Spinal cord (tissue), 10 donors: ENCODE data around the gene VWA1. TPM values are rescaled to one million over a fixed set of nuclear protein-coding genes. Genes with fewer than 3 reads are reported as not detected.

Experiments
- DNase-seq, 6 donors: peaks; one replicate each; pipeline versions ENCODE4 v3.0.0 to v3.0.0-alpha.2; 2013 to 2015; ENCODE audit warnings: low spot score in 6 of 6, low read depth in 4 of 6
- H3K27ac ChIP-seq: one replicate; pipeline ENCODE4 v1.5.1; 2013; ENCODE audit warnings: low read depth, low read length, control low read depth
- H3K27me3 ChIP-seq: one replicate; pipeline ENCODE4 v1.6.1; 2013; ENCODE audit warnings: low read length; ENCODE audit not compliant: control insufficient read depth, insufficient read depth
- H3K36me3 ChIP-seq: one replicate; pipeline ENCODE4 v1.6.1; 2013; ENCODE audit warnings: low read length; ENCODE audit not compliant: control insufficient read depth, insufficient read depth
- H3K4me1 ChIP-seq: one replicate; pipeline ENCODE4 v1.6.1; 2013; ENCODE audit warnings: low read length; ENCODE audit not compliant: control insufficient read depth, insufficient read depth
- H3K4me3 ChIP-seq: one replicate; pipeline ENCODE4 v1.5.1; 2013; ENCODE audit warnings: low read depth, low read length, control low read depth
- H3K9me3 ChIP-seq: one replicate; pipeline ENCODE4 v1.6.1; 2013; ENCODE audit warnings: low read length; ENCODE audit not compliant: control insufficient read depth, insufficient read depth
- WGBS: methylation state at CpG from one replicate; pipeline ENCODE4 v1.1.5; 2013; ENCODE audit warnings: missing lambda C conversion rate; ENCODE audit not compliant: insufficient coverage; 5-methylcytosine and 5-hydroxymethylcytosine counted together
- polyA plus RNA-seq, 2 donors: library from polyadenylated mRNA; unstranded; fragments of 120-200 nt; gene quantifications; one replicate each; pipeline ENCODE4 v1.2.1, GENCODE V29; 2013; ENCODE audit not compliant: insufficient read length in 2 of 2
- total RNA-seq, 2 donors: library from RNA; depleted of rRNA in 1 of 2; stranded (reverse); fragments of 120-200 nt in 1 of 2; fragments of >200 nt in 1 of 2; gene quantifications; one replicate each; pipeline versions ENCODE4 v1.2.3 to v1.2.4, GENCODE V29; 2013 to 2014
- donor health status: healthy.

Gene VWA1
- total and polyA plus RNA-seq, 4 donors = 11.4 to 67.0 (median 43.8) TPM

DNA sequence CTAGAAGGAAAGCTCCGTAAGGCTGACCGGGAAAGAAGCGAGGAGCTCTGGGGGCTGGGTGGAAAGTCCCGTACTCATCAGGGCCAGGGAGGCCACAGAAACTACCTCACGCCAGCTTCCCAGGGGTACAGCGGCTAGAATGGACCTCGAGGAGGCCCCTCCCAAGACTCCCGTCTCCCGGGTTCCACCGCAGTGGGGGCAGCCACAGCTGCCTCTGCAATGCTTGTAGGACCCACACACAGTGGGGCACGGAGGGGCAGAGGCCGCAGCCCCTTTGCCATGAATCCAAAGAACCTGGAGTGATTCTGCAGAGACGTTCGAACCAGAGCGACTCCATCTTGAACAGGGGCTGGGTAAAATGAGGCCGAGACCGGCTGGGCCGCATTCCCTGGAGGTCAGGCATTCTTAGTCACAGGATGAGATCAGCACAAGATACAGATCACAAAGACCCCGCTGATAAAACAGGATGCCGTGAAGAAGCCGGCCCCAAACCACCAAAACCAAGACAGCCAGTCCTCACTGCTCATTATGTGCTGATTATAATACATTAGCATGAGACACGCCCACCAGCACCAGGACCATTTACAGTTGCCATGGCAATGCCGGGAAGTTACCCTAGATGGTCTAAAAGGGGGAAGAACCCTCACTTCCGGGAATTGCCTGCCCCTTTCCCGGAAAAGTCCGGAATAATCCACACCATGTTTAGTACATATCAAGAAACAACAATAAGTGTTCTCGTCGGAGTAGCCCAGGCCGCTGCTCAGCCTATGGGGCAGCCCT, 12.8 kb upstream of the VWA1 start:
- Histone ChIP-seq H3K4me3 (no peak overlapping the region), H3K36me3 (peaks cover 14% of the 10 kb centered on the region), H3K9me3 (no peaks in the 10 kb centered on the region), H3K27ac (no peak overlapping the region), H3K4me1 (peaks cover 49% of the 10 kb centered on the region), H3K27me3 (peaks cover 6% of the 10 kb centered on the region)
- DNase-seq = peak in 2 of 6 donors; percentile 45 to 57
- WGBS = 62% methylated on average over 24 of the region's 29 CpGs

DNA sequence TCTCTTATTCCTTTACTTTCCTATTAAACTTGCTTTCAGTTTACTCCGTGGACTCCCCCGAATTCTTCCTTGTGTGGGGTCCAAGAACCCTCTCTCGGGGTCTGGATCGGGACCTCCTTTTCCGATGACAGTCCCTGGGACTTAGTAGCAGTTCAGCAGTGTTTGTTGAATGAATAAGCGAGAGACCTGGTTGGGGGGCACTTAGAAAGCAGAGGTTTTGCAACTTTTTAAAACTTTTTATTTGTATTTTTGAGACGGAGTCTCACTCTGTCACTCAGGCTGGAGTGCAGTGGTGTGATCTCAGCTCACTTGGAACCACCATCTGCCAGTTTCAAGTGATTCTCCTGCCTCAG, 12.3 kb upstream of the VWA1 start:
- 91% methylated on average over 5 of the region's 7 CpGs for WGBS
- no peak for DNase-seq
- Histone ChIP-seq H3K4me1 (peaks cover 52% of the 10 kb centered on the region), H3K4me3 (no peak overlapping the region), H3K36me3 (peaks cover 14% of the 10 kb centered on the region), H3K9me3 (no peaks in the 10 kb centered on the region), H3K27me3 (peaks cover 6% of the 10 kb centered on the region), H3K27ac (no peak overlapping the region)

- H3K4me1 ChIP-seq = peaks cover 43% of the 10 kb centered on the region
- no peak for DNase-seq
- WGBS = 84% methylated on average over 14 of the region's 15 CpGs
- H3K36me3 ChIP-seq = peaks cover 10% of the 10 kb centered on the region
- no peaks in the 10 kb centered on the region for H3K9me3 ChIP-seq
- H3K4me3 ChIP-seq = no peak overlapping the region
- H3K27ac ChIP-seq = no peak overlapping the region
- peaks cover under 1% of the 10 kb centered on the region for H3K27me3 ChIP-seq
Observed at GRCh38 chr1:1424707-1425106, 10.8 kb upstream of the VWA1 start.

DNA sequence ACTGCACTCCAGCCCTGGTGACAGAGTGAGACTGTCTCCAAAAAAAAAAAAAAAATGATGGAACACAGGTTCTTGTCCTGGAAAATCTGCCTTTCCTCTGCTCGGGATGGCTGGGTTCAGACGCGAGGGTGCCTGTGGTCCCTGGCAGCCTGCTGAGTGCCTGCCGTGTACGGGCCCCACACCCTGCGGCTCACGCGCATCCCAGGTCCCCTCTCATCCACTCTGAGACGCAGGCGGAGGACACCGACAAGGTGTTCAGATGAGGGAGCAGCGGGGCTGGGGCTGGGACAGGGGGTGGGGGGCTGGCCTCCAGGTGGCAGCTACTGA, 10.1 kb upstream of the VWA1 start:
- Histone ChIP-seq H3K4me1 (peaks cover 49% of the 10 kb centered on the region), H3K9me3 (no peaks in the 10 kb centered on the region), H3K4me3 (no peak overlapping the region), H3K27ac (no peak overlapping the region), H3K27me3 (no peaks in the 10 kb centered on the region), H3K36me3 (peaks cover 10% of the 10 kb centered on the region)
- WGBS = 62% methylated on average over 4 of the region's 12 CpGs
- DNase-seq = no peak

DNA sequence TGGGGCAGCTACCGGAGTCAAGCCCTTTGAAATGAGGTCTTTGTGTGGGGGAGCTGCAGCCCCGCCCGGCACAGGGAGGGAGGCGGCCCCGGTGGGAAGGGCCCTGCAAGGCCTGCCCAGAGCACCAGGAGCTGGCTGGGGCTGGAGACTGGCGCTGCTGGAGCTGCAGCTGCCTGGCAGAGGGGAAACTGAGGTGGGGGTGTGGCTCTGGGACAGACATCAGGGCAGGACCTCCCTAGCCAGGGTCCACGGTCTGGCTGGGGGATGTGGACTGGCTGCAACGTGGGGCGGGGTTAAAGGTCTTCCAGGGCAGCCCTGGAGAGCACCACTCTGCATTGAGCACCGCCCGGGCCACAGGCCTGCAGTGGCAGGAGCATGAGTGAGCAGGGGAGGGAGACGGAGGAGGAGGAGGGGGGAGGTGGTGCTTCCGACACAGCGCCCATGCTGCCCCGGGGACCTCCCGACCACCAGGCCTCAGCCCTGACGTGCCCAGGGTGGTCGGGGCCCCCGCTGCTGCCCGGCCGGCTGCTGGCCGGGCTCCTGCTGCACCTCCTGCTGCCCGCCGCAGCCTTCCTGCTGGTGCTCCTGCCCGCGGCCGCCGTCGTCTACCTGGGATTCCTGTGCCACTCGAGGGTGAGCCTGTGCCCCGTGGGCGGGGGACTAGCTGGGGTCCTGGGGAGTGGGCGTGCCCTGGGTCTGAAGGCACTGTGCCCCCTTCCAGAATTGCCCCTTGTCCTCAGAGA, 9.6 kb upstream of the VWA1 start:
- H3K9me3 ChIP-seq = no peaks in the 10 kb centered on the region
- DNase-seq = no peak
- WGBS = 35% methylated on average over 24 of the region's 33 CpGs
- H3K27me3 ChIP-seq = no peaks in the 10 kb centered on the region
- peaks cover 49% of the 10 kb centered on the region for H3K4me1 ChIP-seq
- H3K4me3 ChIP-seq = no peak overlapping the region
- peaks cover 10% of the 10 kb centered on the region for H3K36me3 ChIP-seq
- H3K27ac ChIP-seq = peak overlapping the region; percentile 40

DNA sequence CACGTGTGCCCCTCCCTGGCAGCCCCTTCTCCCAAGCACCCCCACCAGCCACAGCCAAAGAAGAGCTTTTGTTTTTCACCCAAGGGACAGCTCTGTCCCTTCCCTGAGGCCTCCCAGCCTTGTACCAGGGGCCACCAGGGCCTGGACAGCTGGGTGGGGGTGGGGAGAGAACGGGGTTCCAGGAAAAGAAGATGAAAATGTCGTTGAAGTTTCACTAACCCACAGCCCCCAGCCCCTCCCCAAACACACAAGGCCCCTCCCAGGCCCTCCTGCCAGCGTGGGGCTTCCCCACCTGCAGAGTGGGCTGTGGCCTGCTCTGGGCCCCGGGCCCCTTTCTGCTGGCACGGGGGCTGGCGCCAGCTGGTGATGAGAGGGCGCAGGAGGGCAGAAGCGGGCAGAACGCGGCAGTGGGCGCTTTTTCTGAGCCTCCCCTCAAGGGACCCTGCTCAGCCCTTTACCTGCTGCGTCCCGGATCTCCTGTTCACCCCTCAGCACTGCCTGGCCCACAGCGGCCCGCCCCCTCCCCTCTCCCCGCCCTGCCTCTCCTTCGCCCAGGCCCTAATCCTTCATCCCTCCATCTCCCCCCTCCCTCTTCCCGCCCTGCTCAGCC, 8.9 kb upstream of the VWA1 start:
- peaks cover 10% of the 10 kb centered on the region for H3K36me3 ChIP-seq
- no peak overlapping the region for H3K4me3 ChIP-seq
- peaks cover 49% of the 10 kb centered on the region for H3K4me1 ChIP-seq
- no peaks in the 10 kb centered on the region for H3K9me3 ChIP-seq
- no peaks in the 10 kb centered on the region for H3K27me3 ChIP-seq
- 18% methylated on average over 16 of the region's 19 CpGs for WGBS
- no peak for DNase-seq
- peak overlapping the region; percentile 40 for H3K27ac ChIP-seq

GRCh38 chr1:1427106-1427819, 8.2 kb upstream of the VWA1 start:
- H3K27me3 ChIP-seq = no peaks in the 10 kb centered on the region
- no peak overlapping the region for H3K4me3 ChIP-seq
- no peaks in the 10 kb centered on the region for H3K9me3 ChIP-seq
- H3K27ac ChIP-seq = no peak overlapping the region
- peaks cover 54% of the 10 kb centered on the region for H3K4me1 ChIP-seq
- H3K36me3 ChIP-seq = peaks cover 10% of the 10 kb centered on the region
- 2% methylated on average over 58 of the region's 66 CpGs for WGBS
- peak in 2 of 6 donors; percentile 50 to 56 for DNase-seq

DNA sequence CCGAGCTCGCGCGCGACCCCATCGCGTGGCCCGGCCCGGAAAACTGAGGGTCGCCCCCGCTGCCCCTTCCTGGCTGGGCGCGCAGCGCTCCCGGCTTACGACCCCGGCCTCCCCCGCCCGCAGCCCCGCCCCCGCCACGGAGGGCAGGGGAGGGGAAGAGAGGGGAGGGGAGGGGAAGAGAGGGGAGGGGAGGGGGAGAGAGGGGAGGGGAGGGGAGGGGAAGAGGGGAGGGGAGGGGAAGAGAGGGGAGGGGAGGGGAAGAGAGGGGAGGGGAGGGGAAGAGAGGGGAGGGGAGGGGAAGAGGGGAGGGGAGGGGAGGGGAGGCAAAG, 7.7 kb upstream of the VWA1 start:
- Histone ChIP-seq H3K27ac (no peak overlapping the region), H3K4me1 (peaks cover 54% of the 10 kb centered on the region), H3K27me3 (no peaks in the 10 kb centered on the region), H3K36me3 (peaks cover 10% of the 10 kb centered on the region), H3K9me3 (no peaks in the 10 kb centered on the region), H3K4me3 (no peak overlapping the region)
- WGBS = 0% methylated on average over 10 of the region's 22 CpGs
- DNase-seq = peak in 2 of 6 donors; percentile 47 to 58

DNA sequence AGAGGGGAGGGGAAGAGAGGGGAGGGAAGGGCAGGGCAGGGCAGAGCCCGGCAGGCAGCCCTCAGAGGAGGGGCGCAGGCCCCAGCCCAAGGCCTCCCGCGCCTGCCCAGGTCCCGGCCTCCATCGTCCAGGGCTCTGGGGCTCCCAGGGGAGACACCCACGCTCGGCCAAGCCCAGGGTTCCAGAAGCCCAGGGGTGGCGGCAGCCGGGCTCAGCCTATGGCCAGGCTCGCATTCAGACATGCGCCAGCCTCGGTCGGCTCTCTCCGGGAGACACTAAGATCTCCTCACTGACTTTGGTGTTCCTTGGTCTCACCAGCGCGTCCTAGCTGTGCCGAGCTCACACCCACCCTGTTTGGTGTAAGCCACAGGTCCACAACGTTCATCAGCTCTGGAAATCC, 7.3 kb upstream of the VWA1 start:
- H3K36me3 ChIP-seq = peaks cover 10% of the 10 kb centered on the region
- H3K9me3 ChIP-seq = no peaks in the 10 kb centered on the region
- no peak for DNase-seq
- no peak overlapping the region for H3K27ac ChIP-seq
- 88% methylated on average over 15 of the region's 19 CpGs for WGBS
- no peaks in the 10 kb centered on the region for H3K27me3 ChIP-seq
- H3K4me1 ChIP-seq = peaks cover 58% of the 10 kb centered on the region
- H3K4me3 ChIP-seq = no peak overlapping the region
